LNCAP (cell line): ENCODE measurements around the gene CMBL.

Source experiments
- TF ChIP-seq, protein P1 (sequence below): fragments of 450-650 bp; IDR thresholded peaks from 2 replicates; pipeline ENCODE4 v1.5.1; 2017; ENCODE audit warnings: mild to moderate bottlenecking

CMBL gene

GRCh38 chr5:10308844-10309243 is 1.1 kb upstream of the CMBL start:
- TF ChIP-seq, protein P1, sequence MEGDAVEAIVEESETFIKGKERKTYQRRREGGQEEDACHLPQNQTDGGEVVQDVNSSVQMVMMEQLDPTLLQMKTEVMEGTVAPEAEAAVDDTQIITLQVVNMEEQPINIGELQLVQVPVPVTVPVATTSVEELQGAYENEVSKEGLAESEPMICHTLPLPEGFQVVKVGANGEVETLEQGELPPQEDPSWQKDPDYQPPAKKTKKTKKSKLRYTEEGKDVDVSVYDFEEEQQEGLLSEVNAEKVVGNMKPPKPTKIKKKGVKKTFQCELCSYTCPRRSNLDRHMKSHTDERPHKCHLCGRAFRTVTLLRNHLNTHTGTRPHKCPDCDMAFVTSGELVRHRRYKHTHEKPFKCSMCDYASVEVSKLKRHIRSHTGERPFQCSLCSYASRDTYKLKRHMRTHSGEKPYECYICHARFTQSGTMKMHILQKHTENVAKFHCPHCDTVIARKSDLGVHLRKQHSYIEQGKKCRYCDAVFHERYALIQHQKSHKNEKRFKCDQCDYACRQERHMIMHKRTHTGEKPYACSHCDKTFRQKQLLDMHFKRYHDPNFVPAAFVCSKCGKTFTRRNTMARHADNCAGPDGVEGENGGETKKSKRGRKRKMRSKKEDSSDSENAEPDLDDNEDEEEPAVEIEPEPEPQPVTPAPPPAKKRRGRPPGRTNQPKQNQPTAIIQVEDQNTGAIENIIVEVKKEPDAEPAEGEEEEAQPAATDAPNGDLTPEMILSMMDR, result no peak

DNA sequence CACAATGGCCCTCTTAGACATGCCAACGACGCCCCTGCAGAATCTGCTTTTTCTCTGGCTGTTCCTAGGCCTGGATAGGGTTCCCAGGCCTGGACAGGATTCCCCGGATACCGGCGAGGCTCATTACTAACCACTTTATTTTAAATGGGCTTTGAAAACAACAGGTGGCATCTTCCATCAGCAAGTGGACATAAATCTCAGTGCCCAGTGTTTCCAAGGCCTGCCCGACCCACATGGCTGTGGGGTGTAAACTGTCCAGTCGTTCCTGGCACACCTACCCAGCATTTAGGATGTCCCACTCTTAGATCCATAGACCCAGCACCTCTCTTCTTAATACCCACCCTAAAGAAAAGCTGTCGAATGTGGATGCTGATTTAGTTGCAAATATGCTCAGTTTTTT is 896 bp downstream of the CMBL start:
- TF ChIP-seq, protein P1, result no peak

GRCh38 chr5:10306114-10306513 is 1.6 kb downstream of the CMBL start:
- TF ChIP-seq, protein P1, result no peak

DNA sequence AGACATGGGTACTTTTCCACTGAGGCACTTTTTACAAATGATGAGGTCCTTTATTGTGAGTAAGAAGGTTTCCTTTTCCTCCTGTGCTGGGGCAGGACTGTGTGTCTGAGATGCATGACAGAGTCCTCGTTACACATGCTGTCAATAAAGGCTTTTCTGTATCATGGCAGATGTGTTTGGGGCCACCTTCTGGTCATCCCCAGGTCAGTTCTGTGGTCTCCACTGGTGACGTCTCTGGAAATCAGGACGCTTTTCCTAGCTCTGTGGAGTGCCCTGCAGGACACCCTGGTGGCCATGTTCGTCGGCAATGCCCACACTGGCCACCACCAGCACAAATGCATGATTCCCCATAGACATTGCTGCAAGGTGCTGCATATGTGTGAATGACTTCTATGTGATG is 2.8 kb downstream of the CMBL start:
- TF ChIP-seq, protein P1, result no peak; the same call in 1 of the 2 replicates

- TF ChIP-seq, protein P1, result no peak
These were observed 4.0 kb downstream of the CMBL start for GRCh38 chr5:10303699-10304170.

DNA sequence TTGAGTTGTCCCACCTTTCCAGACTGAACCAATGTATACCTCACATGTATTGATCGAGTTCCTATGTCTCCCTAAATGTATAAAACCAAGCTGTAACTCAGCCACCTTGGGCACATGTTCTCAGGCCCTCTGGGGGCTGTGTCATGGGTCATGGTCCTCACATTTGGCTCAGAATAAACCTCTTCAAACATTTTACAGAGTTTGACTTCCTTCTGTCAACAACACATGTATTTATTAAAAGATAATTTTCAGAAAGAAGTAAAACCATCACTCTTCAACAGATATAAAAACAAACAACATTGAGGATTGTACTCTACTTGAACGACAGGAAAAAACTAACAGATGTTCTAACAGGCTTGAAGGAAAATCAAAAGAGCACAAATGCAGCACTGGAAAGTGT is 4.5 kb downstream of the CMBL start:
- TF ChIP-seq, protein P1, result no peak

GRCh38 chr5:10301842-10302610 is 5.7 kb downstream of the CMBL start:
- TF ChIP-seq, protein P1, result no peak

GRCh38 chr5:10301266-10301665 is 6.4 kb downstream of the CMBL start:
- TF ChIP-seq, protein P1, result no peak
